Measurements from ENCODE around the gene DUSP22. TPM values are rescaled to one million over a fixed set of nuclear protein-coding genes. Genes with fewer than 3 reads are reported as not detected.
A peak's percentile ranks its signal among the peaks of the same experiment; 100 is the strongest.

The DUSP22 gene
- total and polyA plus RNA-seq, 2 of the 8 experiments (the other 6 are each of a cell fraction or from before 2014, with no cell fraction given) = 15.5 to 32.4 TPM

GRCh38 chr6:282177-282866 is 10.0 kb upstream of the DUSP22 start:
- POLR2A ChIA-PET (ENCODE audit: partially characterized antibody) = no interaction called here
- H2AFZ ChIP-seq (ENCODE audit: low read length) = no peak overlapping the region

More at GRCh38 chr6:282177-282866, 10.0 kb upstream of the DUSP22 start:
- H3K79me1 ChIP-seq (ENCODE audit: low read depth, low read length) = no peaks in the 10 kb centered on the region
- H3K27ac ChIP-seq (ENCODE audit: low read depth, low read length) = no peak overlapping the region
- no peak overlapping the region for H3K4me3 ChIP-seq (ENCODE audit: extremely low read depth in 1 of 4, insufficient read depth in 2 of 4, low read depth in 3 of 4, low read length in 4 of 4)
- no peak overlapping the region for H2BK20ac ChIP-seq (ENCODE audit: low read length)
- no peak for FAIRE-seq
- H3K27me3 ChIP-seq (replicated peaks in 1 of 4; ENCODE audit: control insufficient read depth in 3 of 4, extremely low read depth in 1 of 4, insufficient read depth in 3 of 4, low read length in 3 of 4) = no peaks in the 10 kb centered on the region
- H3K36me3 ChIP-seq (ENCODE audit: control insufficient read depth in 2 of 4, insufficient read depth in 4 of 4, low read length in 3 of 4) = no peaks in the 10 kb centered on the region
- H4K8ac ChIP-seq (ENCODE audit: extremely low read depth, insufficient read depth, low read length) = no peak overlapping the region
- no peak overlapping the region for H3K9ac ChIP-seq (replicated peaks in 1 of 4; ENCODE audit: extremely low read depth in 1 of 4, low read depth in 3 of 4, low read length in 3 of 4)
- H3K23me2 ChIP-seq (ENCODE audit: low read depth, low read length) = no peaks in the 10 kb centered on the region
- no peak overlapping the region for H2BK15ac ChIP-seq (ENCODE audit: low read length)
- peak in 1 of 2 experiments; percentile 26 for DNase-seq (ENCODE audit: low read depth in 1 of 2, low spot score in 2 of 2)
- H2BK5ac ChIP-seq (ENCODE audit: low read depth, low read length) = no peak overlapping the region
- no peak overlapping the region for H3K23ac ChIP-seq (ENCODE audit: insufficient read length)
- no peak overlapping the region for H4K91ac ChIP-seq (replicated peaks; ENCODE audit: insufficient read length, low read length)
- no peak overlapping the region for H2BK120ac ChIP-seq (replicated peaks; ENCODE audit: low read depth, low read length)
- no peaks in the 10 kb centered on the region for H4K20me1 ChIP-seq (replicated peaks in 1 of 2; ENCODE audit: control insufficient read depth in 1 of 2, insufficient read depth in 2 of 2, low read length in 2 of 2)
- H3K14ac ChIP-seq (ENCODE audit: insufficient read length) = no peak overlapping the region
- CTCF ChIA-PET (ENCODE audit: partially characterized antibody) = no interaction called here
- H4K5ac ChIP-seq (ENCODE audit: insufficient read length, low read depth, low read length) = no peak overlapping the region
- no peak overlapping the region for H3K18ac ChIP-seq (ENCODE audit: extremely low read depth, low read length)
- peaks cover 41 to 62% of the 10 kb centered on the region in 2 experiments for H3K9me3 ChIP-seq (ENCODE audit: insufficient read depth in 2 of 2, low read depth in 1 of 2, low read length in 1 of 2)
- no peak for TF ChIP-seq NANOG (IDR thresholded peaks at IDR 0.05; ENCODE audit: insufficient read depth, low read depth, low read length, poor library complexity, severe bottlenecking)
- H3K79me2 ChIP-seq (ENCODE audit: control insufficient read depth in 1 of 2, insufficient read depth in 2 of 2, low read length in 2 of 2) = no peaks in the 10 kb centered on the region
- no peak overlapping the region for H2BK12ac ChIP-seq (ENCODE audit: low read depth, low read length)
- H2AK5ac ChIP-seq (ENCODE audit: low read depth, low read length) = no peak overlapping the region
- 90% methylated on average over 19 of the region's 19 CpGs; no CpG with 5 or more reads in 1 of the 2 experiments for WGBS, 2 experiments (ENCODE audit: extremely low coverage in 1 of 2, insufficient coverage in 1 of 2, insufficient read length in 1 of 2, insufficient replicate concordance in 2 of 2, low coverage in 1 of 2, low lambda C conversion rate in 2 of 2, missing lambda C conversion rate in 1 of 2)
- H3K4ac ChIP-seq (replicated peaks; ENCODE audit: insufficient read length, low read depth, low read length) = no peak overlapping the region
- no peaks in the 10 kb centered on the region for H3K4me1 ChIP-seq (replicated peaks in 1 of 4; ENCODE audit: control insufficient read depth in 3 of 4, insufficient read depth in 4 of 4, low read length in 3 of 4)
- H3K56ac ChIP-seq (replicated peaks; ENCODE audit: insufficient read length, low read depth, low read length) = no peak overlapping the region
- no peak overlapping the region for H3K4me2 ChIP-seq (ENCODE audit: insufficient read depth in 1 of 2, low read depth in 2 of 2, low read length in 2 of 2)
